HG03095 (cell line): ENCODE data around the gene RNF227.

Source experiments
- ATAC-seq: cut with Tn5 transposase; IDR thresholded peaks from one replicate; pipeline ENCODE4 v1.9.1; 2021; ENCODE audit warnings: moderate library complexity; ENCODE audit not compliant: unreplicated experiment

The RNF227 gene

DNA sequence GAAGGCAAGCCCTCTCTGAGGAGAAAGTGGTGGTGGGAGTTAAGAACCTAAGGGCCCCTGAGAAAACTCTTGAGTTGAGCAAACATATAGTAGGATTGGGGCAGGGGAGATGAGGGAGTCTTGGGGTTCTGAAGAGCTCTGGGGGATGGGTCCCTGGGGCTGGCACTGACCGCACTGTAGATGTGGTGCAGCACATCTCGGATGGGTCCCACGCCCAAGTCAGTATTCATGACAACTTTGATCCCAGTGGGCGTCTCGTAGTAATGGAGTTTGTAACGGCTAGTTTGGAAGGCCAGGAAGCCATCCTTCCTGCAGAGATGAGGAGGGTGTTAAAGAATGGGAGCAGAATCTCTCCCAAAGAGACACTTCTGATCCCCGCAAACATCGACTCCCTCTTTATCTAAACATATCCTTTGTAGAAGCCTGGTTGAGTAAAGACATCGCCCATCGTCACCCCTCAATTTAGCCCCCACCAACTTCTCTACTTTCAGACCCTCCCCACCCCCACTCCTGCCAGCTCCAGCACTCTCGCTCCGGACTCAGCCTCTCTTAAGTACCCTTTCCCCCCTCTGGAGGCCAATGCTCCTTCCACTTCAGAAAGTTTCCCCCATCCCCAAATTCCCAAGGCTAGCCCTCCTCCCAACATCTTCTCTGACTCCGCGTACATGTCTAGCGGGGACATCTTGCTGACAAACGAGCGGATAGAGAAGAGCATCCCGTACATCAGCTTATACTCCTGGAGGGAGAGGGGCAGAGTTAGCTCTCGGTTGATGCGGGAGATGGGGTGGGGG is 14.9 kb upstream of the RNF227 start:
- no peak for ATAC-seq

DNA sequence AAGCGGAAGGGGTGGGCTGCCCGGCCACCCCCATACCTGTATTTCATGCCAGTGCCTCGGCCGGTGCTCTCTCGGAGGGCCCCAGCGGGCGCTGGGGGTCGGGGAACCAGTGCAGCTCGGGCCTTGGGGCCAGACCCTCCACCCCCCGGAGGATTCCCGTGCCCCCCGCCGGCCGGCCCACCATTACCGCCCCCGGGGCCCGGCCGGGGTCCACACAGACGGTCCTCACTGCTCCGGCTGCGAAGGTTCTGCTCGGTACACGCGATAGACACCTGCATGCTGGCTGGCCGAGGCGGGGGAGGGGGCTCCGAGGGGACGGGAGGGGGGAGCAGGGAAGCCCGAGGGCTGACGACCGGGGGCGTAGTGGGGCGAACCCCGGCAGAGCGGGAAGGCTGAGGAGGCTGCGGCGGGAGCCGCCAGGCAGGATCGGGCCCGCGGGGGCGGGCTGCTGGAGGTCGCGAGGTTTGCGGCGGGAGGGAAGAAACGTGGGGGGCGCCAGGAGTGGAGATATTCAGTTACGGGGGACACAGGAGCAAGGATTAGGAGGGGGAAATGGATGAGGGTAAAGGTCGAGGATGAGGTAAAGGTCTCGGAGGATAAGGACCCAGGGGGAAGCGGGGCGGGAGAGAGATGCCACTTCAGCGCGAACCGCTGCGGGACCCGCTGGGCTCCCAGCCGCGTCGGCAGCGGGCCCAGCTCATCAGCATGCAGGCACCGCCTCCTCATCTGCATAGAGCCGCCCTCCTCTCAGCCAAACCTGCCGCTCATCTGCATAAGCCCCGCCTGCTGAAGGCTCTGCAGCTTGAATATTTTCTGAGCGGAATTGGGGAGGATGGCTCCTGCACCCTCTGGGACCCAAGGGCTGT is 13.3 kb upstream of the RNF227 start, which contains the start of gene KCNAB3:
Gene KCNAB3 (minus strand): TSS at position 699 of the 866 bp plus-strand sequence. CDS start 421 bp downstream, at position 278.
- no peak for ATAC-seq

DNA sequence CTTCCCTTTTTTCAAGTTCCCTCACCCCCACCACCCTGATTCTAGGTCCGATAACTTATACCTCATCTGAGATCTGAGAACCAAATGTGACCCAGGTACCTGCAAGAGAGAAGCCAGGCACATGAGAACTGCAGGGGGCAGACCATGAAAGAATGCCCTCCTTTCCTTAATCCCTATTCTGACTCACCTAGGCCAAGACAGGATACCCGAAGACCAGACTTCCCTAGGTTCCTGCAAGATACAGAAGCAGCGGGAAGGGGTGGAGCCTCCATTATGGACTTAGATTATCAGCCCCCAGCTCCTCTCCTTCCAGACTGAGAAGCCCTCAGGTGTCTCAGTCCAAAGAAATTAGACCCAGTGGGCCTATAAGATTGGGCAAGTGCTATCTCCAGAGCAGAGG is 11.5 kb upstream of the RNF227 start:
- ATAC-seq = no peak

DNA sequence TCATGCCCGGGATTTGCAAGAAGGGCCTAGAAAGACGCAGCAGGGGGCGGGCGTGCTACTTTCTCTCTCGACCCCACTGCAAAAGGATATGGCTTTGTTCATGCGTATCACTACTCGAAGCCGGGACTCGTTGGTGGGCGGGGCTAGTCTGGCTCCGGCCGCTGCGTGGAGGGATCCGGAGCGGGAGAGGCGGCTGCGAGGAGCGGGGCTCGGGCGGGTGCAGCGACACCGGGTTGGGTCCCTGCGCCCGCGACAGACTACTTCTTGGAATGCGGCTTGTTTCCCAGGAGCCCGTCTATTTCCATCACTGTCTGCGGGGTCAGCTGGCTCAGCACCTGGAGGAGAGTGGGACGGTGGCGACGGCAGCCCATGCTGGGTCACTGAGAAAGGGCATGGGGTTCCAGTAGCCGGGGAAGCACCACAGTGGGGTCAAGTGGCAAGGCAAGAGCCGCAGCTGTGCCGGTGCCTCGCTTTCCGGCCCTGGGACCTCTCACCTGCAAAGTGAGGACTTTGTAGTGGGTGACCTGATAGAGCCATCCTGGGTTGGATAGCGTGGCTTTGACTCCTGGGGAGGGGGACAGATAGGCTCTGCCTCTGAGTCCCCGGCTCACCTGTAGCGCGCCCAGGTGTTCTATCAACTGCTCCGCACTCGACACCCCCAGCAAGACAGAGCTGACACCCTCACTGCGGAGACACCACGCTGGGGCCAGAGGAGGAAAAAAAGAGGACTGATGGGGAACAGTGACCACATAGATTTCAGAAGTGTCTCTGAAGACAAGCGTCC is 6.9 kb upstream of the RNF227 start:
- no peak for ATAC-seq

DNA sequence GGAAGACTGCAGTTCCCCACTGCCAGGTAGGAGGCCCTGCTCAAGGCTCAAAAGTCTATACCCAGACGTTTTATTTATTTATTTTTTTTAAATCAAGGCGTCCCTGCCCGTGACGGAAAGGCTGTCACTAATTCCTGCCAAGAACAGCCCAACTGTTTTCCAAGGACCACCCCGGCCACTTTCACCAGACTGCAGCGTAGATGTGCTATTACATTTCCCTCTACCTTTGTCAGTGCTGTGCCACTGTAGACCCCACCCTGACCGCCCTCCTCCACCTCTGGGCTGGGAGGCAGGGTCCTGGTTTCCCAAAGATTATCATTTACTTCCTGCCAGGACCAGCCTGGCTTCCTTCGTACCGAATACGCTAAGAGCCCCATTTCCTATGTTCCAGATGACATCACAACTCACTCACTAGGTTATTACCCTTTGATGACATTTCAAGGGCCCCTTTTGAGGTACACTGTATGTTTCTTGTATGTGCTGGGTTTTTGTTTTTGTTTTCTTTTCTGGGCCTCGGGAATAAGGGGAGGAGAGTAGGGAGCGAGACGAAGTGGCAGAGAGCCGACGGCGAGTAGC is 6.3 kb upstream of the RNF227 start:
- ATAC-seq = no peak

DNA sequence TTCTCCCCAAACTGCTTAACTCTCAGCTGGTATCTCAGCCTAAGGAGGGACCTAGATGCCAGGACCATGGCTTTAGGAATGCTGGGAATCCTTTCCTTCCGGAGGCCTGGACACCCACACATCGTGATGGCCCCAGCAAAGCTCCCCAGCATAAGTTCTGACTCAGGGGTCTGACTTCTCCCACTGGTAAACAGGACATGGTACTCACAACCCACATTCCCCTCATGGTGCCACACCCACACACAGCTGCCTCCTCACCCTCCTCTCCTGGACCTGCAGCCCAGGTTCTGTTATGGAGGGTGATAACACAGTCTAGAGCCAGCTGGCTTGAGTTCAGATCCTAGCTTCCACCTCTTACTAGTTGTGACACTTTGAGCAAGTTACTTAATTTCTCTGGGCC is 719 bp upstream of the RNF227 start:
- ATAC-seq = no peak

DNA sequence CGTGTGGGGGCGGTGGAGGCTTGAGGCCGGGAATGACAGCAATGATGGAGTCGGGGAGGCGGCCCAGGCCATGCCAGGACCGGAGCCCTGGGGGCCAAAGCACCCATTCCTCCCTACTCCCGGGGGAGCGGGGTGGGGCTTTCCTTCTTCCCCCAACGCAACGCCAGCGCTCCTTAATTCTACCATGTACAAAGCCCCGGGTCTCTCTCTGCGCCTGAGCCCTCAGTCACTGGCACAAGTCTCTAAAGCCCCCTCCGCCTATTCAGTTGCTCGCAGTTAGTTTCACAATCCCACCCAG is 245 bp upstream of the RNF227 start:
- ATAC-seq = no peak

DNA sequence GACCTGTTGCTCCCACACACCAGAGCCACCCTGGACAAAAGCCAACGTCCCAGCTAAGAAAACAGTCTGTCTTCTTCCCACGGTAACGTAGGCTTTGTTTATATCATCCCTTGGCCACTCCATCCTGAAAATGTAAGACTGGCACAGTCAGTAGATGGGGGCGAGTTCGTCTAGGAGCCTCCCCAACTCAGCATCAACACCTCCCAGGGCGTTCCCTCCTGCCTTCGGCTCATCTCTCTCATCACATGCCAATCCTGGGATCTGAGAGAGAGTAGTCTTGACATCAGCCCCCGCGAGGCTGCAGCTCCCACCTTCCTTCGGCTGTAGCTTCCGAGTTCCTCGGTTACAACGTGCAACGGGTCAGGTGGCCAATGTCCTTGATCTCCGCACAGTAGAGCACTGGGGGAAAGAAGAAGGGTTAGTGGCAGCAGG is 894 bp downstream of the RNF227 start:
- ATAC-seq = no peak

DNA sequence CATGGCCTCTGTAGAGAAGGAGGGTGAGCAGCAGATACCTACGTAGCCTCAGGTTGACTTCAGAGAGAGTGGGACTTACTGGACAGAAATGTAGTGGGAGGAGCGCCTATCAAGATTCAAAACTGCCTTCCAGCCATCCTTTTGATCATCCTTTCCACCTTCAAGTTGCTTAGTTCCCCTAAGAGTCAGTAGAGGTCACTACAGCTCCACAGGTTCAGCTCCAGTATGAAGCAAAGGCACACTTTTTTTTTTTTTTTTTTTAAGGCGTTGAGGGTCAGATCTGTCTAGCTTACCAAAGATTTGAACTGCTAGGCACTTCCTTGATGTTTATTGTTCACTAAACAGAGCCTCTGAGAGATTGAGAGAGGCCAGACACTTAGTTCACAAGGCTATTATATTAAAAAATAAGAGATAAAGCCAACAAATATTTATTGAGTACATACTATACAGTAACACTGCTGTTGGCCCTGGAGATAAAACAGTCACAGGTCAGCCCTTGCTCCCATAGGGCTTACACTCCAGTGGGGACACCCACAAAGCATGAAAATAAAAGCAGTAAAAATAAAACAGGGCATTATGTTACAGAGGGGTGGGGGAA is 3.1 kb downstream of the RNF227 start:
- no peak for ATAC-seq

DNA sequence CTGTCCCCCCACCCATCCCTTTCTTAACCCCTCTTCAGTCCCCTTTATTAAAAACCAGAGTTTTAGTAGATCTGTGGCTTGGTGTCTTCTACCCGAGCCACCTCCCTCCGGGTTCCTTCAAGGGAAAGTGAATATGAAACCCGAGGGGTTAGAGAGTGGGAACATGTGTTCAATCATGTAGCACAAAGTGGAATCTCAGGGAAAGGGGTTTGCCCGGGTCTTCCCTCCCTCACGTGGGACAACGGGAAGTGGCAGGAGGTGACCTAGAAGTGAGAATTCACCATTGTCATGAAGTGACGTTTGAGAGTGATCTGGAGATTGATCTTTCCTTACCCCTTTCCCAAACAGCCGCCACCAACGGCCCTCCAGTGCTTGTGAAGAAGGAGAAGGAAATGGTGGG is 5.0 kb downstream of the RNF227 start:
- no peak for ATAC-seq

DNA sequence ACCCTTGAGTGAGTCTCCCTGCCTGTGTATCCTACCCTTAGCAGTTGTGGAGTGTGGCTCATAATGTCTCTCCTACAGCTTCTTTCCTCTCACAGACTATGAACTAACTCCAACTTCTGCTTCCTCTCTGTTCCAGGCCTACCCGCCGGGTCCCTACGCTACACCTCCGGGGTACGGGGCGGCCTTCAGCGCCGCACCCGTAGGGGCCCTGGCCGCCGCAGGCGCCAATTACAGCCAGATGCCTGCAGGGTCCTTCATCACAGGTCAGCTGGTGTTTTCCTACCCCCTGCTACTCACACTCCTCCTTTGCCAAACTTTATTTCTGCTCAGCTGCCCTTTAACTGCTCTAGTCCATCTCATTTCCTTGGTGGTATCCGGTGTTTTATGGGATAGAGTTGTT is 5.4 kb downstream of the RNF227 start:
- ATAC-seq = no peak

DNA sequence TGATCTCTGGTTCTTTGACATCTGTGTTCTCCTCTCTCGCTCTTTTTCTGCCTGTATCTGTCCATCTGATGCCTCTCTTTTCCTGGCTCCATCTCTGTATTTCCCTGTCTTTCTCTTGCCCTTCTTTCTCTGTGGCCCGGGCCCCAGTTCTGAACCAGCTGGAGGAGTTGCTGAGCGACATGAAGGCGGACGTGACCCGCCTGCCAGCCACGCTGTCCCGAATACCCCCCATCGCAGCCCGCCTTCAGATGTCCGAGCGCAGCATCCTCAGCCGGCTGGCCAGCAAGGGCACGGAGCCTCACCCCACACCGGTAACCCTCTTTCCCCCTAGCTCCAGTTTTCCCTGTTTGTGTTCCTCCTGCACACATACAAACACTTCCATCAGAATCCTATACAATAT is 5.8 kb downstream of the RNF227 start:
- ATAC-seq = no peak

DNA sequence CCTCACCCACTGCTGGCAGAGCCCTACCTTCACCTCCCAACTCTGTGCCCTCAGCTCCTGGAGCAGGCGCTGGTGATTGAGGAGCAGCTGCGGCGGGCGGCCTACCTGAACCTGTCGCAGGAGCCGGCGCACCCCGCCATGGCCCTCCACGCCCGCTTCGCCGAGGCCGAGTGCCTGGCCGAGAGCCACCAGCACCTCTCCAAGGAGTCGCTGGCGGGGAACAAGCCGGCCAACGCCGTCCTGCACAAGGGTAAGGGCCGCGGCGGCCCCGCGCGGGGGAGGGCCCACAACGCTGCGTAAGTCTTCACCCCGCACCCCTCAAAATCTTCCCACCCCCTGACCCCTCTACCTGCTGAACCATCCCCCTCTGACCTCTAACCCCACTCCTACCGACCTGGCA is 7.0 kb downstream of the RNF227 start:
- ATAC-seq = no peak

DNA sequence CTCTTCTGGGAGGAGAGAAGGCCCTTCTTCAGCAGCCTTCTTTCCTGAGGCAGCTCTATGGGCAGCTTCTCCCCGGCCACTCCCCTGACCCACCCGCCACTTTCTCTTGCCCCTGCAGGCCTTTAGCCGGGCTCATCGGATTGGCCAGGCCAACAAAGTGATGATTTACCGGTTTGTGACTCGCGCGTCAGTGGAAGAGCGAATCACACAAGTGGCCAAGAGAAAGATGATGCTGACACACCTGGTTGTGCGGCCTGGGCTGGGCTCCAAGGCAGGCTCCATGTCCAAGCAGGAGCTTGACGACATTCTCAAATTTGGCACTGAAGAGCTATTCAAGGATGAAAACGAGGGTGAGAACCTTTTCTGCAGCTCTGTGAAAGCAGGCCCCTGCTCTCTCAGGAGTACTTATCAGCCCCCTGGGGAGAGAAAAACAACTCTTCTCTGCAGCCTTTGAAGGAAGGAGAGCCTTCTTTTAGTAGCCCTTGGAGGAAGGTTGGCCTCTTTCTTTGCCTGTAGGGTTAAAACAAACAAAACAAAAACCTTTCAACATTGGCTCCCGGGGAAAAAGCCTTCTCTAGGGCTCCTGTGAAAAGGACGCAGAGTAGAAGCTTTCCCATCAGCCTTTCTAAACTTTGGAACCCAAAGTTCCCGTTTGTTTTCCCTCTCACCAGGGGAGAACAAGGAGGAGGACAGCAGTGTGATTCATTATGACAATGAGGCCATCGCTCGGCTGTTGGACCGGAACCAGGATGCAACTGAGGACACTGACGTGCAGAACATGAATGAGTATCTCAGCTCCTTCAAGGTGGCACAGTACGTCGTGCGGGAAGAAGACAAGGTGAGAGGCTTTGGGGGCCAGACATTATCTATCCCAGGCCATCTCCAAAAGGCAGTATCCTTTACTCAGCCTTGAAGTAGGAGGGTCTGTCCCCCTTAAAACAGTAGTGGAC is 12.7 kb downstream of the RNF227 start:
- ATAC-seq = no peak

DNA sequence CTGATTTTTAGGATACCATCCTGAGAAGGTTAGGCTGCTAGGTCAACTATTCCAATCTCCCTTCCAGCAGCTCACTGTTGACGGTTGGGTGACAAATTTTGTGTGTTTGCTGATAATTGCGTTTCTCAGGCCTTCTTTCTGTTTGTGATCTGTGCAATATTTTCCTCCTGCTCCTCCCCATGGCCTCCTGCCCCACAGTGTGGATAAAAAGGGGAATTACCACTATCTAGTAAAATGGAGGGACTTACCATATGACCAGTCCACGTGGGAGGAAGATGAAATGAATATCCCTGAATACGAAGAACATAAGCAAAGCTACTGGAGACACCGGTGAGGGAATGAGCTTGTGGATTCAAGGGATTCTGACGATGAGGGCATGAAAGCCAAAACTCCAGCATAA is 18.3 kb downstream of the RNF227 start:
- ATAC-seq = no peak

DNA sequence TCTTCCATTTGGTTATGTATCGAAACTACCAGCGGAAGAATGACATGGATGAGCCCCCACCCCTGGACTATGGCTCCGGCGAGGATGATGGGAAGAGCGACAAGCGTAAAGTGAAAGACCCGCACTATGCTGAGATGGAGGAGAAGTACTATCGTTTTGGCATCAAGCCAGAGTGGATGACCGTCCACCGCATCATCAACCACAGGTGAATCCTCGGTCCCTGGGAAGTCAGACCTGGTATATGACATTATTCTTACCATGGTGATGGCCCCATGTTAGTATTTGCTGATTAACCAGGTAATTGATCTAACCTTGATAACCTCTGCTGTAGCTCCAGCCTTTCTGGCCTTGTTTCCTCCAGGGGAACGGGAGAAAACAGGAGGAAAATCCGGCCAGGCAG is 19.0 kb downstream of the RNF227 start:
- ATAC-seq = no peak

DNA sequence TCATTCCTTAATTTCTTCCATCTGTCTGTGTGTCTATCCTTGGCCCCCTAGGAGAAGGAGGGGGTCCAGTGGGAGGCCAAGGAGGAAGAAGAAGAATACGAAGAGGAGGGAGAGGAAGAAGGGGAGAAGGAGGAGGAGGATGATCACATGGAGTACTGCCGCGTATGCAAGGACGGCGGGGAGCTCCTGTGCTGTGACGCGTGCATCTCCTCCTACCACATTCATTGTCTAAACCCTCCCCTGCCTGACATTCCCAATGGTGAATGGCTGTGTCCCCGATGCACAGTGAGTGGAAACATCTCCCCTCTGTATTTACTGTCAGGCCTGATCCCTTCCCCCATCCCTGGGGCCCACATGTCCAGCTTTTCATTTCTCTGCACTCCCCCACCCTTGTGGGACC is 21.2 kb downstream of the RNF227 start:
- ATAC-seq = no peak

DNA sequence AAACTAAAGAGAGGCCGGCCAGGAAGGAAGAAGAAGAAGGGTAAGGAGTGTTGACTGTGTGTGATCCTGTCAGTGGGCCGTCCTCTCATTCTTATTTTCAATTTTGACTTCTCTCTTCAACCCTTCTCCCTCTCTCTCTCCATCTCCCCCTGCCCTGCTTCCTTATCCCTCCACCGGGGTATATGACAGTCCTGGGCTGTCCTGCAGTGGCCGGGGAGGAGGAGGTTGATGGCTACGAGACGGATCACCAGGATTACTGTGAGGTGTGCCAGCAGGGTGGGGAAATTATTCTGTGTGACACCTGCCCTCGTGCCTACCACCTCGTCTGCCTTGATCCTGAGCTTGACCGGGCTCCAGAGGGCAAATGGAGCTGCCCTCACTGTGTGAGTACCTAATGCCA is 21.9 kb downstream of the RNF227 start:
- ATAC-seq = no peak

DNA sequence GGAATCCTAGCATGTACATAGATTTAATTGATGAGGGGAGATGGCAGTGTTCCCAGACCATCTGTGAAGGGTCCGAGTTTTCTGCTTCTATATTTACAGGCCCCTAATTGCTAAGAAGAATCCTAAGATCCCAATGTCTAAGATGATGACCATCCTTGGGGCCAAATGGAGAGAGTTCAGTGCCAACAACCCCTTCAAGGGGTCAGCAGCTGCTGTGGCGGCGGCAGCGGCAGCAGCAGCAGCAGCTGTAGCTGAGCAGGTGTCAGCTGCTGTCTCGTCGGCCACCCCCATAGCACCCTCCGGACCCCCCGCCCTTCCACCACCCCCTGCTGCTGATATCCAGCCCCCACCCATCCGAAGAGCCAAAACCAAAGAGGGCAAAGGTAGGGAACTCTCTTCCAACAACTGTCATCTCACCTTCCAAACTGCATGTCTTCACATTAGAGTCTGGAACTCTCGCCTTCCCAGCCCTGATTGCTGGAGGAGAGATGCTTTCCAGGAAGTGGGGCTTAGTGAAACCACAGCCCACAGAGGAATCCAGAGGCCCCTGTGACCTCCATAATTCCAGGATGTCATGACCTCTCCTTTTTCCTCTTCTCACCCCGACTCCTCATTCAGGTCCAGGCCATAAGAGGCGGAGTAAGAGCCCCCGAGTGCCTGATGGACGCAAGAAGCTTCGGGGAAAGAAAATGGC is 22.8 kb downstream of the RNF227 start:
- ATAC-seq = no peak
